ENCODE measurements around the gene SUSD3.

GRCh38 chr9:93064392-93065134, 6.1 kb downstream of the SUSD3 start:
- TF ChIP-seq CTCF (IDR thresholded peaks at IDR 0.05; ENCODE audit: extremely low read depth in 1 of 2, insufficient read depth in 1 of 2, low read depth in 1 of 2, low read length in 2 of 2) = no peak
- no peak for TF ChIP-seq POLR2A (IDR thresholded peaks at IDR 0.05; ENCODE audit: low read depth, low read length)
- TF ChIP-seq POLR2AphosphoS5 (IDR thresholded peaks at IDR 0.05; ENCODE audit: insufficient read depth, low read depth, low read length) = no peak
- TF ChIP-seq JUN (IDR thresholded peaks at IDR 0.05; ENCODE audit: borderline replicate concordance, insufficient read depth, insufficient read length, low read depth) = no peak
- TF ChIP-seq EZH2 (IDR thresholded peaks at IDR 0.05; ENCODE audit: borderline replicate concordance, low read depth, low read length, severe bottlenecking) = no peak
- TF ChIP-seq GATA2 (IDR thresholded peaks at IDR 0.05; ENCODE audit: insufficient read depth, insufficient read length, low read depth, low read length) = no peak

Data from endothelial cell of umbilical vein (primary cell).